Progenitor cell of endocrine pancreas (in vitro differentiated cells): ENCODE results near the gene SMAD5. TPM values are rescaled to one million over a fixed set of nuclear protein-coding genes. Genes with fewer than 3 reads are reported as not detected.

Experiments
- DNase-seq: peaks from one replicate; pipeline ENCODE4 v3.0.0; 2021; ENCODE audit warnings: low spot score; ENCODE audit not compliant: unreplicated experiment
- H3K27ac Mint-ChIP-seq: 2 replicates; pipeline ENCODE4 v1.8.0; 2021; ENCODE audit warnings: mild to moderate bottlenecking, moderate library complexity, mixed read lengths
- H3K27me3 Mint-ChIP-seq: 2 replicates; pipeline ENCODE4 v1.8.0; 2021; ENCODE audit warnings: mixed read lengths
- H3K36me3 Mint-ChIP-seq: 2 replicates; pipeline ENCODE4 v1.8.0; 2022; ENCODE audit warnings: mixed read lengths; ENCODE audit not compliant: insufficient read depth
- H3K4me1 Mint-ChIP-seq: 2 replicates; pipeline ENCODE4 v1.8.0; 2021; ENCODE audit warnings: low read depth, mixed read lengths
- H3K4me3 Mint-ChIP-seq: 2 replicates; pipeline ENCODE4 v1.8.0; 2021; ENCODE audit warnings: low read depth, mild to moderate bottlenecking, moderate library complexity, mixed read lengths
- H3K9me3 Mint-ChIP-seq: 2 replicates; pipeline ENCODE4 v1.8.0; 2021; ENCODE audit warnings: low read depth, mixed read lengths
- CTCF ChIP-seq: fragments of 200-600 bp; sonication (generic); IDR thresholded peaks from one replicate; pipeline ENCODE4 v1.5.0; 2021; ENCODE audit warnings: antibody characterized with exemption, mild to moderate bottlenecking; ENCODE audit not compliant: unreplicated experiment
- total RNA-seq: library from RNA; stranded (reverse); gene quantifications from 2 replicates; pipeline ENCODE4 v1.2.1, GENCODE V29; 2021

The SMAD5 gene
- total RNA-seq, 1 donor from 2014 or later: 92.3 TPM

- TF ChIP-seq CTCF: no peak
- Mint-ChIP-seq H3K27ac (no peak overlapping the region), H3K4me3 (no peak overlapping the region), H3K36me3 (no peaks in the 10 kb centered on the region), H3K4me1 (peaks cover 21% of the 10 kb centered on the region), H3K9me3 (no peaks in the 10 kb centered on the region), H3K27me3 (peaks cover 8% of the 10 kb centered on the region)
- no peak for DNase-seq
Observed at GRCh38 chr5:136108766-136109165, 23.9 kb upstream of the SMAD5 start.

- Mint-ChIP-seq H3K36me3 (no peaks in the 10 kb centered on the region), H3K4me1 (peaks cover 17% of the 10 kb centered on the region)
Observed at GRCh38 chr5:136109453-136110135, 23.1 kb upstream of the SMAD5 start.

GRCh38 chr5:136113606-136114005 is 19.0 kb upstream of the SMAD5 start:
- no peak overlapping the region for H3K27ac Mint-ChIP-seq
- peaks cover 11% of the 10 kb centered on the region for H3K27me3 Mint-ChIP-seq
- H3K4me3 Mint-ChIP-seq: no peak overlapping the region
- TF ChIP-seq CTCF: no peak
- H3K4me1 Mint-ChIP-seq: no peaks in the 10 kb centered on the region
- H3K36me3 Mint-ChIP-seq: no peaks in the 10 kb centered on the region
- no peak for DNase-seq
- H3K9me3 Mint-ChIP-seq: no peaks in the 10 kb centered on the region

More at GRCh38 chr5:136109453-136110135, 23.1 kb upstream of the SMAD5 start:
- no peaks in the 10 kb centered on the region for H3K9me3 Mint-ChIP-seq
- peaks cover 7% of the 10 kb centered on the region for H3K27me3 Mint-ChIP-seq
- no peak overlapping the region for H3K27ac Mint-ChIP-seq
- no peak for DNase-seq
- TF ChIP-seq CTCF: no peak
- no peak overlapping the region for H3K4me3 Mint-ChIP-seq

GRCh38 chr5:136114414-136115125 is 18.1 kb upstream of the SMAD5 start:
- Mint-ChIP-seq H3K27ac (no peak overlapping the region), H3K4me1 (no peaks in the 10 kb centered on the region), H3K9me3 (no peaks in the 10 kb centered on the region), H3K27me3 (peaks cover 14% of the 10 kb centered on the region), H3K36me3 (no peaks in the 10 kb centered on the region), H3K4me3 (no peak overlapping the region)
- TF ChIP-seq CTCF: no peak
- no peak for DNase-seq

- H3K4me1 Mint-ChIP-seq: no peaks in the 10 kb centered on the region
- no peaks in the 10 kb centered on the region for H3K9me3 Mint-ChIP-seq
- H3K27me3 Mint-ChIP-seq: peaks cover 16% of the 10 kb centered on the region
- no peaks in the 10 kb centered on the region for H3K36me3 Mint-ChIP-seq
- no peak overlapping the region for H3K27ac Mint-ChIP-seq
- no peak for DNase-seq
- TF ChIP-seq CTCF: no peak
- H3K4me3 Mint-ChIP-seq: no peak overlapping the region
Observed at GRCh38 chr5:136115183-136115865, 17.3 kb upstream of the SMAD5 start.
